ENCODE results near the gene DIAPH3. TPM values are rescaled to one million over a fixed set of nuclear protein-coding genes. Genes with fewer than 3 reads are reported as not detected.

DIAPH3 gene
- polyA plus RNA-seq, 4 donors, result 10.3 to 14.3 (median 11.8) TPM

DNA sequence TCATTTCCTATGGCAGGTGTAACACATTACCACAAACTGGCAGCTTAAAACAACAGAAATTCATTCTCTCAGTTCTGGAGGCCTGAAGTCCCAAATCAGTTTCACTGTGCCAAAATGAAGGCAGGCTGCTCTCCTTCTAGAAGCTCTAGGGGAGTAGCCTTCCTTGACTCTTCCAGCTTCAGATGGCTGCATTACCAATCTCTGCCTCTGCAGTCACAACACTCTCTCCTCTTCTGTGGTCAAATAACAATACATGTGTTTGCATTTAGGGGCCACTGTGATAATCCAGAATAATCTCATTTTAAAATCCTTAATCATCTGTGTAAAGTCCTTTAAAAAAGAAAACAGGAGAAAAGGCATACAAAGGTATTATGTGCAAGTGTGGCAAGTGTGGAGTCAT lies 7.8 kb downstream of the DIAPH3 start:
- DNase-seq (ENCODE audit: low read depth in 4 of 4, low spot score in 2 of 4), result no peak

DNA sequence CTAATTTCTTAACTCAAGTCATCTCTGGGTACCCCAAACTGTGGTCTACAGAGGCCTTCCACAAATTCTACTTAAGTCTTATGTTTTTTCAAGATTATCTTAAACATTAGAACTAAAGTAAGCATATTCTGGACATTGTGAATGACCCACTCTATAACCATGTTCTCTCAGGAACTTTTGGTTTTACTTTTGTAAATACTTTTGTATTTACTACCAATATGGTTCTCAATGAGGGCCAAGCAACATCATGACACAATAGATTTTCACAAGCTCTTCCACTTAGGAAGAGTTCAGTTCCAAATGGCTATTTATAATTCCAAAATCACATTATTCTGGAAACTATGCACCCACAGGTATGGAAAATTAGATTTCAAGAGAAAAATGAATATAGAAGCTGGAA lies 10.8 kb downstream of the DIAPH3 start:
- DNase-seq (ENCODE audit: low read depth in 4 of 4, low spot score in 2 of 4), result no peak

DNA sequence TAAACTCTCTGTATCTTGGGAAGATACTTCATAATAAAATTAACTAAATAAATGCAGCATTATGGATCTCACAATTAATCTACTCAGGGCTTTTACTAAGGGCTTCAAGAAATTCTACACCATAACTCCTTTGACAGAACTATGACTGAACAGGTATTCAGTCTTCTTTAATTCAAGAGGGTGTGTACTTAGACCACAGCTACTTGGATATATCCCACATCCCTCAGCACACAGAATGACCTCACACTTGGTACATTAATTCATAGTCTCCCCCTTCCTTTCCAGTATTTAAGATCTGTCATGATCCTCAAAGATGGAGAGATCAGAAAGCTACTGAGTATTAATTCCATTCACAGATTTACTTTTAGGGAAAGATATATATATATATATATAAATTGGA lies 11.6 kb downstream of the DIAPH3 start:
- no peak for DNase-seq (ENCODE audit: low read depth in 4 of 4, low spot score in 2 of 4)

DNA sequence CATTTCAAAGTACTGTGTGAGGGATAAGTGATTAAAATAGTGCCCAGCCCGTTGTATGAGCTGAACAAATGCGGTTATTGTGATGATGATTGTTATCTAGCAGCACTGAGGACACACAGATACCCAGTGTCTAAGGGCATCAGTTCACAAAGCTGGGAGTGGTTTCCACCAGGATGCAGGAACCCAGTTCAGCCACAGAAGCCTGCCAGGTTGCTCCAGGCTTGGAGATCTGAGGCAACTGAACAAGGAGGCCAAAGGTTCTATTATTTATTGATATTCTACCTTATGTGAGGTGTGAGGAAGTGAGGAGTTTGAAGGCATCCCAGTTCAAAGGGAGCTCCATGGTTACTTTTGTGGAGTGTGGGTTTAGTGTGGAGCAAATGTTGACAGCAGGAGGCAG lies 13.2 kb downstream of the DIAPH3 start:
- DNase-seq (ENCODE audit: low read depth in 4 of 4, low spot score in 2 of 4), result no peak

DNA sequence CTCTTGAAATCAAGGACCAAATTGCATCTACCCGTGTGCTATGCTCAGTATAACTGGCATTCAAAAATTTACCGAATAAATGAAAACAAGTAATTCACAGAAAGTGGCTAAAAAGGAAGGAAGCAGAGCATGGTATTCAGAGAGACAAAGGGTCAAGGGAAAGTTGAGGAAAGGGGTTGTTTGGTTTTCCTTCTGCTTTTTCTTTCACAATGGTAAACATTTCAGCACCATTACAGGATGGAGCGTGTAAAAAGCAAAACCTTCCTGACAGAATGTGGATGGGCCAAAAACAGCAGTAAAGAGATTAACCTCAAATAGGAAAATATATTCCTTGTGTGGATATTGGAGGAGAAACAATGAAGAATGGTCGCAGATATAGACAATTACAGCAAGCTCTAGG lies 14.8 kb downstream of the DIAPH3 start:
- DNase-seq (ENCODE audit: low read depth in 4 of 4, low spot score in 2 of 4), result no peak

DNA sequence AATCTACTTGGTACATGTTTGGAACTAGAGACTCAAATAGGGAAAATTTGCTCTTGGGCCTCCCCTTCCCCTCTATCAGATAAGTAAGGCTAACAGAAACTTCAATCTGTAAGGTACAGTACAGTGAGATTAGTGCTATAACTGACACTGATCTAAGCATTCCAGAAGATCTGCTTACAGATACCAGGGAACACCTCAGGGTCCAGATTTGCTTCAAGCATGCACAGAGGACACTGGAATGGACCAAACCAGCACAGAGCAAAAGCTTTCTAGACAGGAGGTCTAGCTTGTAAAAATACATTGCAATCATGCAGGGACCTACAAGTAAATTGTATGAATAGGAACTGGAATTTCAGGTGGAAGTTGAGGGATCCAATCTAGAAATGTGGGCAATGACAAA lies 16.4 kb downstream of the DIAPH3 start:
- no peak for DNase-seq (ENCODE audit: low read depth in 4 of 4, low spot score in 2 of 4)

DNA sequence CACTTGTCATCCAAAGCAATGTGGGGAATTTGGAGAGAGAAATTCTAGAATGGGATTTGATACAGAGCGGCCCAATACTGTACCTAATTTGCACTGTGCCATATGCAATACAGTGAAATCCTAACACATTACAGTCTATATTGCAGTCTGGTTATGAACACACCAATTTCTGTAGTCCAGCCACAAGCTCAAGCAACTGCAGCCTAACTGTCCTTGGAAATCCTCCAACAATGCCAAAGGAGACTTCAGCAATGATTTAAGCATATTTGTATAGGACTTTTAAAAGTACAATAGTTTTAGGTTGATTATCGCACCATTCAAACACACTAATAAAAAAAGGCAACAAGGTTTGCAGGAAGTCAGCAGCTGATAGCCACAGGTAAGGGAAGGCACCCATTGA lies 17.3 kb downstream of the DIAPH3 start:
- no peak for DNase-seq (ENCODE audit: low read depth in 4 of 4, low spot score in 2 of 4)

DNA sequence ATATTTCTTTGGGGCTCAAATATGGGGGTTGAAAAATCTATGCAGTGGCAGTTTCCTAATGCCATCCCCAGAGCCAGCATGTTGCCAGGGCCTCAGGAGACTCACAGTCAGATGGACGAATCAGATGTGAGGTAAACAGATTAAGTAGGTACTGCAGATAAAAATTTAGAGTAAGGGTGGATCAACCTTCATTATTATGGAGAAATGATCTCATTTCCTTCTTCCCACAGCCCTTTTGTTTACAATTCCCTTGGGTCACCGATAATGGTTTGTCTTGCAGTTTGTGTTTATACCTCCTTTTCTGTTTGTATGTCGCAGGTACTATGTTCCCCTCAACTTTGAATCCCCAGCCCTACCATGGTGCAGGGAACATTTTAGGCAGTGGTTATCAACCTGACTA lies 20.0 kb downstream of the DIAPH3 start:
- no peak for DNase-seq (ENCODE audit: low read depth in 4 of 4, low spot score in 2 of 4)

DNA sequence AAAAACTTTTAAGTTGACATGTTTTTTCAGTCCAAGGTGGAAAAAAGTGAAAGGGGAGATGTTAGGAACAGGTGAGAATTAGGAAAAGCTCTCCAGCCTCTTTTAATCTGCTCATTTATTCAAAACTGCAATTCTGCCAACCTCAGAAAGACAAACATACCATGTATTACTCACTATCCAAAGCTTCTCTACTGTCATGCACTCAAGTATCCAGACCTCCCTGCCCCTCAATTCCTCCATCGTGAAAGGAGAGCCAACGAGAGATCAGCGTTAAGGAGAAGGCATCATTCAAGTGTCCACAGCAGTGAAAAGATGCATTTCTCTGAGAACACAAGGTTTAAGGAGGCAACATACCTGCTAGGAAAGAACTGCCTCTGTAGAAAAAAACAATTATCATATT lies 24.5 kb downstream of the DIAPH3 start:
- no peak for DNase-seq (ENCODE audit: low read depth in 4 of 4, low spot score in 2 of 4)

DNA sequence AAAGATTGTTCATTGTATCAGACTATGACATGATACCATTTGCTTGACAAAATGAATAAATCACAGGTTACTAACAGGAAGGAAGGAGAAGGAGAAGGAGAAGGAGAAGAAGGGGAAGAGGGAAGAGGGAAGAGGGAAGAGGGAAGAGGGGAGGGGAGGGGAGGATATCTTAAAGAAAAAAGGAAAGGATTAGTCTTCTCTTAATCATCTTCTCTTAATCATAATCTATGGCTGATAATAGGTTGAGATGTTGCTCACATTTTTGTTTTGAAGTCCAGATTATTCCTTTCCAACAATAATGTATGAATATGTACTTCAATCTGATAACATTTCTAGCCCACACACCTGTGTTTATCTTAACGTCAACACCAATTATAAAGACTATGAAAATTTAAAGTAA lies 25.1 kb downstream of the DIAPH3 start:
- no peak for DNase-seq (ENCODE audit: low read depth in 4 of 4, low spot score in 2 of 4)

DNA sequence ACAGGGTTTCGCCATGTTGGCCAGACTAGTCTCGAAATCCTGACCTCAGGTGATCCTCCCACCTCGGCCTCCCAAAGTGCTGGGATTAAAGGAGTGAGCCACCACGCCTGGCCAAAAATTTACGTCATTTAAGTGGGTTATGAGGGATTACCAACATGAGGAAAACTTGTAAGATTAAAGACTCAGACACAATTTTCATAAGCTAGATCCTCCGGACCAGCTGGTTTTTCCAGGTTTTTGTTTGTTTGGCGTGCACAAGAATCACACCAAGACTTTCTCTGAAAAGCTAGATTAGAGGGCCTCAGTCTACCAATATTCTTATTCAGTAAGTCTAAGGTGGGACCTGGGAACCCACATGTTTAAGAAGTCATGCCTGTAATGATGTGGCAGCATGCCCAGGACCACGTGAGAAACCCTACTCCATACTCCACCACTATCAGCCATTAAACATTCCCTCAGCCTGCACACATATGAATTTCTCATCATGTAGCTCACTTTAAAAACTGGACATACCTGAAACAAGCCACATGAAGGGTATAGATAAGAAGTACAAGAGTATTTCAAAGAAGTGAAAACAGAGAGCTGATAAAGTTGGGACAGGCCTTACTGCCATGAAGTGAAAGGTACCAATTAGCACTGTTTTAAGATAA lies 25.7 kb downstream of the DIAPH3 start:
- no peak for DNase-seq (ENCODE audit: low read depth in 4 of 4, low spot score in 2 of 4)

DNA sequence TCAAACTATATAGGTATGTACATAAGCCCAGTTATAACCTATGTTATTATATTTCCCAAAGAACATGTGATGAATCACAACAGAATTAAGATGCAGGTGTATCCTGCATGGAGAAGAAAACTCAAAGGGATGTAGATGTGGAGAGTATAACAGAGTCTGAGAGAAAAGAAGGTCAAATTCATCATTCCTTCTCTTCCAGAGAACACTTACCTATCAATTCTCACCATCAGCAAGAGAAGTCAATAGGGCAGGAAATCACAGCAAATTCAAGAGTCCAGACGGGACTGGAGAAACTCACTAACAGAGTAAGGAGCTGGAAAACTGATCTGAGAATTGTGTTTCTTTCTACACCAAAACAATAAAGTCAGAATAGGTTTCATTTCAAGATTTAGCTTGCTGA lies 28.4 kb downstream of the DIAPH3 start:
- no peak for DNase-seq (ENCODE audit: low read depth in 4 of 4, low spot score in 2 of 4)

DNA sequence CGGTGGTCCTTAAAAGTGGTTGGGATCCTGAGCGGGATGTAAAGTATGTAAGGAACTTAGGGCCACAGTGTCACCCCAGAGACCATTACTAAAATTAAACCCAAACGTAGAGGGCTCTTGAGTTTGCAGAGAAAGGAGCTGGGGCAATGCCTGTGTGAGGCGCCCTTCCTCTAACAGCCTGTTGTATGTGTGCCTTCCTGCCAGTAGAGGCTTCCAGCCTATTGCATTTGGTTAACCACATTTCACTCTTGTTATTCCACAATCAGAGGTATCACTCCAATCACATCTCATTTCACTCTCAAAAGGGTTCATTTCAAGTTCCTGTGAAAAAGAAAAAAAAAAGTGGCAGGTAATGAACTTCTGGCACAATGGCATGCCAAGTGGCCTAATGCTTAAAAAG lies 29.4 kb downstream of the DIAPH3 start:
- no peak for DNase-seq (ENCODE audit: low read depth in 4 of 4, low spot score in 2 of 4)

DNA sequence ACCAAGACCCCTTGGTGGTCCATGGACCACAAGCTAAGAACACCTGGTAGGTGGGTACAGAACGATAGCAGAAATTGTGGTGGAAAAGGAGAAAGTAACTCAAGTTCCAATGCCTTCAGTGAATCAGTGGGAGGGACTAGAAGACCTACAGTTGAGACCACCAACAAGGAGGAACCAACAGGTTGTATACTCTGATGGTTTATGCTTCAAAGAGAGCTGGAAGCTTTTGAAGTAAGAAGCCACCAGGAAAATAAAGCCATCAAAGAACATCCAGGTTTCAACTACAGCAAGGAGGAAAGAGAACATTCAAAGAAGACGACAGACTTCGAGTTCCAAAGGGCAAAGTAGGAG lies 42.4 kb downstream of the DIAPH3 start:
- DNase-seq (ENCODE audit: low read depth in 4 of 4, low spot score in 2 of 4), result no peak

DNA sequence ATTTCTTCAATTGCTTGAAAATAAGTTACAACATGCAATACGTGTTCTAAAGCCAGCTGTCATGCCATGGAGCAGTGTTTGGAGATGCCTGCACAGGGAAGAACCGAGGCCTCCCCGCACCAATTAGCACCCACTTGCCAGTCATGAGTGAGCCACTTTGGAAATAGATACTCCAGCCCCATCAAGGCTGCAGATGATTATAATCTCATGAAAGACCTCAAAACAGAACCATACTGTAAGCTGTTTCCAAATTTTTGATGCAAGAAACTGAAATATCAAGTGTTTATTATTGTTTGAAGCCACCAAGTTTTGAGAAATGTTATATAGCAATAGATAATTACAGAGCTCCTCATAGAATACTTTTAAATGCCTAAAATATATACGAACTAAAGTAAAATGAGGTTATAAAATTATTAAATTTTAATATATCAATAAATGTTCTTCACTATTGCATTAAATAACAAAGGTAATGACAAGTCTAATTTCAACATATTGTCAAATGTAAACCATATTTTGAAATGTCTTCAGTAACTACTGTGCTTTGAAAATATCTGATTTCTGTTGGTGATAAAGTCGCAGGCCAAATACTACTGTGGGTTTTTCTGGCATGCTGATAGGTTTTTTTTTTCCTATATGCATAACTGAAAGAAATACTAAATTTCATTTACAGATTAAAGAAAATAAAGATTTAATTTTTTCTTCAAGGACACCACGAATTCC lies 43.0 kb downstream of the DIAPH3 start:
- DNase-seq (ENCODE audit: low read depth in 4 of 4, low spot score in 2 of 4), result no peak

DNA sequence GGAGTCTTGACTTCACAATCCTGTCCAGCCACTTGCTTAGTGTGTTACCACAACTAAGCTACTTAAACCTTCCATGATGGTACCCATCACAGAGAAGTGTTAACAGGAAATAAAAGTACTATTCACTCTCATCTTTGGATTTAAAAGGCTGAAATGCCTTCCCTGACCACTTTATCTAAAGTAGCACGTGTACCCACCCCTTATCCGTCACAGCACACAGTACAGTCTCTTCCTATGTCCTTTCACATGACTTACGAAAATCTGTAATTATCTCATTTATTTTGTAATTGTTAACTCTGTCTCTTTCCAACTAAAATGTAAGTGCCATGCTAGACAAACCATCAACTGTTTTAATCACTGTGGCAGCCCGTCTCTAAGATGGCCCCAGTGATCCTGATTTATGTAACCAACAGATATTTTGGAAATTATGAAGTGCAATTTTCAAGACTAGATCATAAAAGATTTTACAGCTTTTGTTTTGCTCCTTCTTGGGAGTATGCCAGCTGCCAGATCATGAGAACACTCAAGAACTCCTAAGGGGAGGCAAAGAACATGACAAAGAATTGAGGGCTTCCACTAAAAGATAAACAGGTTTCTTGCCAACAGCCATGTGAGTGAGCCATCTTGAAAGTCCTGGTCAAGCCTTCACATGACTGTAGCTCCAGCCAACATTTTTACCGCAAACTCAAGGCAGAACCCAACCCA lies 44.9 kb downstream of the DIAPH3 start:
- DNase-seq (ENCODE audit: low read depth in 4 of 4, low spot score in 2 of 4), result no peak

DNA sequence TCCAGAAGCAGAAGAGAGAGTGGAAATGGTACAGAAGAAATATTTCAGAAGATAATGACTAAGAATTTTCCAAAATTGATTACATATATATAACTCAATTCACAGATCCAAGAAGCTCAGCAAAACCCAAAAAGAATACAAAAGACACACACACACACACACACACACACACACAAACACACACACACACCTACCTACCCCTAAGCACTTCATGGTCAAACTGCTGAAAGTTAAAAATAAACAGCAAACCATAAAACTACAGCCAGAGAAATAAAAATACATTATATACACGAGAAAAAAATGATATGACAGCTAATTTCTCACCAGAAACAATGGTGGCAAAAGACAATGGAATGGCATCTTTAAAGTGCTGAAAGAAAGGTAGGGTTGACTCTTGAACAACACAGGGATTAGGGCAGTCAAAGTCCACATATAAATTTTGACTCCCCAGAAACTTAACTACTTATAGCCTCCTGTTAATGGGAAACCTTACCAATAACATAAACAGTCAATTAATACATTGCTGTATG lies 49.2 kb downstream of the DIAPH3 start:
- DNase-seq (ENCODE audit: low read depth in 4 of 4, low spot score in 2 of 4), result no peak

DNA sequence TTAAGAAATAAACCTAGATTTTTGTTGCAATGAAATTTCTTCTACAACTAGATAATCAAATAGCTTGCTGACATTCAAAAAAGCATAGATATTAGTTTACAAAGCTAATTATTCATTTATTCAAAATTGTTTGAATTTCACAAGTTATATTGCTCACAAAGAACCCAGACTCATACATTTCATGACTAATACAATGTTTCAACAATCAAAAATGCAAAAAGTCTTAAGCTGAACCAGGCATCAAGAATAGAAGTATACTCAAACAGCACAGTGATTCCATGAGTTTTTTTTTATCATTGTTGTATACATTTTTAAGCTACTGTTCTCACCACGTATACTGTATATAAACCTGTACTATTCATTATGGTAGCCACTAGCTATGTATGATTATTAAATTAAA lies 51.0 kb downstream of the DIAPH3 start:
- DNase-seq (ENCODE audit: low read depth in 4 of 4, low spot score in 2 of 4), result no peak

DNA sequence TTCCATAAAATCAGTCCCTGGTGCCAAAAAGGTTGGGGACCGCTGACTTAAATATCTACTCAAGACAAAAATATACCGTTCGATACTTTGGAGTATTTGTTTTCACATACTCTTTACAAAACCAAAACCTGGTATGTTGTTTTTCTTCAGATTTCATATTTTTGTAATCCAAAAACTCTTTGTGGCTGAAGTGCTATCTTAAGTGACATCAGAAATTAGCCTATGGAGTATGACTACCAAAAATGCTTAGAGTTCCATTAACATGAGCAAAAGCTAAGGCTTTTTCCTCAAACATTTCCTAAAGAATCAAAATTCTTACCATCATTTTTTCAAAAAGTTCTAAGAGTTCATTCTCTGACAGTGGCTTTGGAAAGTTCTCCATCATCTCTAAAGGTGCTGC lies 52.0 kb downstream of the DIAPH3 start:
- no peak for DNase-seq (ENCODE audit: low read depth in 4 of 4, low spot score in 2 of 4)

DNA sequence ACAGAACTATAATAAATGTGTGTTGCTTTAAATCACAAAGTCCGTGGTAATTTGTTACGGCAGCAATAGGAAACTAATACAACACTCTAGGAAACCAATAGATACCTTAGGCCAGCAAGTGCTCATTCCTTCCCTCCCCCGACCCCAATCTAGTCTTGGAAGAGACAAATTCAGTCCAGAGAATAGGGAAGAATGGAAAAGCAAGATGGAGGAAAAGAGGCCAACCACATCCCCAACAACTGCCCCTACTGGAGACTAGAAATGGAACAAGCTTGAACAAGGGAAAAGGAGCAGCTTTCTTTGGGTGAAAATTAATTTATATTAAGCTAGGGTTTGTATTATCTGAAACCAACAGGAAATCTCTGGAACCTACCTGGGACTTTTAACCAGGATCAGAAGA lies 54.4 kb downstream of the DIAPH3 start:
- DNase-seq (ENCODE audit: low read depth in 4 of 4, low spot score in 2 of 4), result no peak

DNA sequence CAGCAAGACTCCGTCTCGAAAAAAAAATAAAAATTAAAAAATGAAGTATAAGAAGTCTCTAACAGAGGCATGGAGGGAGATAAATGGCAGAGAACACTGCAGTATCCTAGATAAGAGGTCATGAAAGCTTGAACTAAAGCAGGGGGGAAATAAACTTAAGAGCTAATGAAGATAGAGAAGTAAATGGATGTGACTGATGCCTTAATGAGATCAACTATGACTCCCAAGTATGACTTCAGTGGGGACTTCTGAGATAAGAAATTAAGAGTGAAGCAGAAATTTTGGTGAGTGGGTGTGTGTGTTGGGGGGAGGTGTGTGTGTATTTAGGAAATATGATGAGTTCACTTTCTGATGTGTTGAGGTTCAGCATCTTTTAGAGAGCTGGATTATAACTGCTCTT lies 55.1 kb downstream of the DIAPH3 start:
- DNase-seq (ENCODE audit: low read depth in 4 of 4, low spot score in 2 of 4), result no peak
